C4-2B (cell line): Measurements from ENCODE around the gene LDLRAD3.

ENCODE experiments used
- ZFX ChIP-seq: fragments of 450-650 bp; IDR thresholded peaks from 2 replicates; pipeline ENCODE4 v1.6.1; 2017
- TF ChIP-seq, protein P1 (sequence below): fragments of 450-650 bp; conservative IDR thresholded peaks from 2 replicates; pipeline ENCODE4 v1.5.1; 2017; ENCODE audit warnings: mild to moderate bottlenecking

DNA sequence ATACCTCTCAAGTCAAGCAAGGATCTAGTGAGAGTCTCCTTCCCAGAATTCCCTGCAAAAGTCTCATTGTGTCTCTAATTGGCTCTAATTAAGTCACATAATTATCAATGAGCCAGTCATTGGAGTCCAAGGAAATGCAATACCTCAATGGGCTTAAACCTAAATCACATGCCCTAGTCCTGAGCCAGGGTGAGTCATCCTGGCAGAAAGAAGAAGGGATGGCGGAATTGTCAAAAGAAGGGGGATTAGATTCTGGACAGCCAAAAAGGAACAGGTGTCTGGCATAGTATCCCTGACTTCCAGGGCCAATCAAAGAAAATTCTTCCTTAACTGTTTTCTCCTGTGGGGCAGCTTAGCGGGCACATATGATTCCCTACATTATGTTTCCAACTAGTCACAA lies 25.1 kb upstream of the LDLRAD3 start:
- TF ChIP-seq, protein P1, sequence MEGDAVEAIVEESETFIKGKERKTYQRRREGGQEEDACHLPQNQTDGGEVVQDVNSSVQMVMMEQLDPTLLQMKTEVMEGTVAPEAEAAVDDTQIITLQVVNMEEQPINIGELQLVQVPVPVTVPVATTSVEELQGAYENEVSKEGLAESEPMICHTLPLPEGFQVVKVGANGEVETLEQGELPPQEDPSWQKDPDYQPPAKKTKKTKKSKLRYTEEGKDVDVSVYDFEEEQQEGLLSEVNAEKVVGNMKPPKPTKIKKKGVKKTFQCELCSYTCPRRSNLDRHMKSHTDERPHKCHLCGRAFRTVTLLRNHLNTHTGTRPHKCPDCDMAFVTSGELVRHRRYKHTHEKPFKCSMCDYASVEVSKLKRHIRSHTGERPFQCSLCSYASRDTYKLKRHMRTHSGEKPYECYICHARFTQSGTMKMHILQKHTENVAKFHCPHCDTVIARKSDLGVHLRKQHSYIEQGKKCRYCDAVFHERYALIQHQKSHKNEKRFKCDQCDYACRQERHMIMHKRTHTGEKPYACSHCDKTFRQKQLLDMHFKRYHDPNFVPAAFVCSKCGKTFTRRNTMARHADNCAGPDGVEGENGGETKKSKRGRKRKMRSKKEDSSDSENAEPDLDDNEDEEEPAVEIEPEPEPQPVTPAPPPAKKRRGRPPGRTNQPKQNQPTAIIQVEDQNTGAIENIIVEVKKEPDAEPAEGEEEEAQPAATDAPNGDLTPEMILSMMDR: no peak
- no peak for TF ChIP-seq ZFX
